DND-41 (cell line): ENCODE measurements around the gene SLC10A3.

Source experiments
- ATAC-seq: fragments of 200-7000 bp; cut with Tn5 transposase; 3 replicates; pipeline ENCODE4 v1.9.1; 2021; ENCODE audit warnings: low read depth; ENCODE audit not compliant: insufficient read depth
- DNase-seq: peaks from one replicate; pipeline ENCODE4 v3.0.0-alpha.2; 2020
- H2AFZ ChIP-seq: 2 replicates; pipeline ENCODE4 v1.6.0; 2012; ENCODE audit warnings: low read depth, low read length
- H3K27ac ChIP-seq: 2 replicates; pipeline ENCODE4 v1.5.1; 2012; ENCODE audit warnings: low read length, inconsistent platforms
- H3K27me3 ChIP-seq: fragments of 200-600 bp; sonication (generic); 2 replicates; pipeline ENCODE4 v1.6.0; 2012; ENCODE audit warnings: low read length, mild to moderate bottlenecking, inconsistent platforms; ENCODE audit not compliant: insufficient read depth, poor library complexity
- H3K36me3 ChIP-seq: 2 replicates; pipeline ENCODE4 v1.5.1; 2012; ENCODE audit warnings: low read length, inconsistent platforms; ENCODE audit not compliant: insufficient read depth
- H3K4me1 ChIP-seq: 2 replicates; pipeline ENCODE4 v1.5.1; 2012; ENCODE audit warnings: mild to moderate bottlenecking, low read length; ENCODE audit not compliant: insufficient read depth
- H3K4me2 ChIP-seq: 2 replicates; pipeline ENCODE4 v1.6.0; 2012; ENCODE audit warnings: mild to moderate bottlenecking, moderate library complexity, low read length, inconsistent platforms; ENCODE audit not compliant: insufficient read depth
- H3K4me3 ChIP-seq, 2 experiments: fragments of 200-600 bp in 1 of 2; shearing (Covaris generic) in 1 of 2; 2 replicates each; pipeline ENCODE4 v1.5.1; 2012 to 2016; ENCODE audit warnings: inconsistent platforms in 2 of 2, low read length in 2 of 2, mild to moderate bottlenecking in 2 of 2, low read depth in 1 of 2, moderate library complexity in 1 of 2
- H3K79me2 ChIP-seq: 2 replicates; pipeline ENCODE4 v1.6.0; 2012; ENCODE audit warnings: low read length, inconsistent platforms; ENCODE audit not compliant: insufficient read depth
- H3K9ac ChIP-seq: 2 replicates; pipeline ENCODE4 v1.6.0; 2012; ENCODE audit warnings: low read depth, mild to moderate bottlenecking, inconsistent platforms, low read length, moderate library complexity
- H3K9me3 ChIP-seq: 2 replicates; pipeline ENCODE4 v1.5.1; 2012; ENCODE audit warnings: low read length, moderate library complexity, mild to moderate bottlenecking, inconsistent platforms; ENCODE audit not compliant: insufficient read depth, severe bottlenecking
- H4K20me1 ChIP-seq: 2 replicates; pipeline ENCODE4 v1.6.0; 2012; ENCODE audit warnings: low read length; ENCODE audit not compliant: insufficient read depth
- CTCF ChIP-seq: IDR thresholded peaks from 2 replicates; pipeline ENCODE4 v1.5.1; 2012; ENCODE audit warnings: borderline replicate concordance, low read length, moderate library complexity, mild to moderate bottlenecking; ENCODE audit not compliant: poor library complexity, severe bottlenecking; ENCODE audit errors: extremely low read depth
- EZH2 ChIP-seq: IDR thresholded peaks from 3 replicates; pipeline ENCODE4 v1.6.1; 2012; ENCODE audit warnings: borderline replicate concordance, low read depth, mild to moderate bottlenecking, moderate library complexity, low read length, inconsistent platforms; ENCODE audit not compliant: severe bottlenecking

The SLC10A3 gene

GRCh38 chrX:154530286-154530685, 39.9 kb upstream of the SLC10A3 start:
- no peaks in the 10 kb centered on the region for H3K9me3 ChIP-seq
- no peak overlapping the region for H3K4me3 ChIP-seq
- H3K79me2 ChIP-seq: no peaks in the 10 kb centered on the region
- DNase-seq (no peak), ATAC-seq (no peak)
- TF ChIP-seq EZH2: no peak
- TF ChIP-seq CTCF: no peak
- peaks cover 3% of the 10 kb centered on the region; the same call in 1 of the 2 replicates for H3K4me1 ChIP-seq
- H3K36me3 ChIP-seq: peaks cover 32% of the 10 kb centered on the region
- no peaks in the 10 kb centered on the region for H3K27me3 ChIP-seq
- H3K9ac ChIP-seq: no peak overlapping the region
- no peaks in the 10 kb centered on the region for H4K20me1 ChIP-seq
- no peak overlapping the region for H3K27ac ChIP-seq
- H3K4me2 ChIP-seq: no peak overlapping the region
- no peak overlapping the region for H2AFZ ChIP-seq

GRCh38 chrX:154529206-154529612, 38.8 kb upstream of the SLC10A3 start:
- no peak overlapping the region for H3K4me2 ChIP-seq
- H3K27ac ChIP-seq: no peak overlapping the region
- ATAC-seq (no peak), DNase-seq (no peak)
- H3K4me1 ChIP-seq: no peaks in the 10 kb centered on the region
- H3K4me3 ChIP-seq: no peak overlapping the region
- H4K20me1 ChIP-seq: no peaks in the 10 kb centered on the region
- no peak overlapping the region for H2AFZ ChIP-seq
- peaks cover 23% of the 10 kb centered on the region for H3K36me3 ChIP-seq
- no peaks in the 10 kb centered on the region for H3K79me2 ChIP-seq
- TF ChIP-seq CTCF: no peak
- no peaks in the 10 kb centered on the region for H3K27me3 ChIP-seq
- no peak overlapping the region for H3K9ac ChIP-seq
- no peaks in the 10 kb centered on the region for H3K9me3 ChIP-seq

GRCh38 chrX:154526901-154527675, 36.7 kb upstream of the SLC10A3 start:
- Histone ChIP-seq H3K4me2 (no peak overlapping the region), H4K20me1 (no peaks in the 10 kb centered on the region), H3K9me3 (no peaks in the 10 kb centered on the region), H3K27me3 (no peaks in the 10 kb centered on the region), H3K9ac (no peak overlapping the region), H3K79me2 (no peaks in the 10 kb centered on the region), H3K36me3 (peaks cover 1% of the 10 kb centered on the region; the same call in 1 of the 2 replicates), H3K4me1 (no peaks in the 10 kb centered on the region), H3K4me3 (no peak overlapping the region), H2AFZ (no peak overlapping the region), H3K27ac (no peak overlapping the region)
- TF ChIP-seq EZH2 (no peak), CTCF (peak; percentile 36)
- DNase-seq (peak; percentile 52), ATAC-seq (peak; percentile 71)
